ENCODE measurements around the gene PRKAA1.

GRCh38 chr5:40720069-40720468 lies 78.1 kb downstream of the PRKAA1 start:
- TF ChIP-seq CTCF (IDR thresholded peaks at IDR 0.05) (no peak), POLR2A (IDR thresholded peaks at IDR 0.05) (no peak)
